A549 (cell line): Measurements from ENCODE around the gene SPAG6.

Experiments
- CBX2 ChIP-seq: fragments of 200-600 bp; sonication (generic); IDR thresholded peaks from 2 replicates; pipeline ENCODE4 v1.6.1; 2016; ENCODE audit warnings: low read depth, mild to moderate bottlenecking, borderline replicate concordance
- EP300 ChIP-seq, 2 experiments: fragments of >200 bp; sonication (Bioruptor Twin); formaldehyde crosslinking; IDR thresholded peaks; 2 replicates in 1 of 2; 3 replicates in 1 of 2; pipeline ENCODE4 v1.6.1; 2016 to 2017
- FOSL2 ChIP-seq, 2 experiments: fragments of 450-650 bp in 1 of 2; fragments of >200 bp in 1 of 2; sonication (Bioruptor Twin) in 1 of 2; formaldehyde crosslinking; IDR thresholded peaks; 2 replicates each; pipeline versions ENCODE4 v1.5.0 to v1.6.1; 2016 to 2020; ENCODE audit warnings: mild to moderate bottlenecking in 1 of 2, moderate library complexity in 1 of 2
- JUNB ChIP-seq: fragments of >200 bp; sonication (Bioruptor Twin); formaldehyde crosslinking; IDR thresholded peaks from 2 replicates; pipeline ENCODE4 v1.6.1; 2016
- KDM1A ChIP-seq: fragments of 200-600 bp; sonication (generic); IDR thresholded peaks from 2 replicates; pipeline ENCODE4 v1.6.1; 2016; ENCODE audit warnings: low read depth, mild to moderate bottlenecking
- NPAS2 ChIP-seq: fragments of 250-450 bp; sonication (Bioruptor Pico); IDR thresholded peaks from 2 replicates; pipeline ENCODE4 v1.8.0; 2022; ENCODE audit warnings: mild to moderate bottlenecking, moderate library complexity, borderline replicate concordance
- POLR2A ChIP-seq: IDR thresholded peaks from 2 replicates; pipeline ENCODE4 v1.6.1; 2012; ENCODE audit warnings: mild to moderate bottlenecking, low read length
- RAD21 ChIP-seq, 2 experiments: fragments of >200 bp in 1 of 2; sonication (Bioruptor Twin) in 1 of 2; formaldehyde crosslinking in 1 of 2; IDR thresholded peaks in 1 of 2; conservative IDR thresholded peaks in 1 of 2; 2 replicates in 1 of 2; 3 replicates in 1 of 2; pipeline ENCODE4 v1.6.1; 2012 to 2018; ENCODE audit warnings: inconsistent platforms in 1 of 2
- TFCP2L1 ChIP-seq: fragments of 250-450 bp; sonication (Bioruptor Pico); IDR thresholded peaks from 2 replicates; pipeline ENCODE4 v1.5.0; 2021; ENCODE audit warnings: mild to moderate bottlenecking
- TP53 ChIP-seq: fragments of 250-450 bp; sonication (Bioruptor Pico); IDR thresholded peaks from 2 replicates; pipeline ENCODE4 v1.5.0; 2021; ENCODE audit warnings: mild to moderate bottlenecking, moderate library complexity
- TF ChIP-seq, protein P1 (sequence below): fragments of >200 bp; sonication (Bioruptor Twin); formaldehyde crosslinking; IDR thresholded peaks from 3 replicates; pipeline ENCODE4 v1.5.1; 2016
- TF ChIP-seq, protein P2 (sequence below): fragments of 250-450 bp; sonication (Bioruptor Pico); IDR thresholded peaks from 2 replicates; pipeline ENCODE4 v1.5.0; 2020; ENCODE audit warnings: low read depth, mild to moderate bottlenecking, moderate library complexity

DNA sequence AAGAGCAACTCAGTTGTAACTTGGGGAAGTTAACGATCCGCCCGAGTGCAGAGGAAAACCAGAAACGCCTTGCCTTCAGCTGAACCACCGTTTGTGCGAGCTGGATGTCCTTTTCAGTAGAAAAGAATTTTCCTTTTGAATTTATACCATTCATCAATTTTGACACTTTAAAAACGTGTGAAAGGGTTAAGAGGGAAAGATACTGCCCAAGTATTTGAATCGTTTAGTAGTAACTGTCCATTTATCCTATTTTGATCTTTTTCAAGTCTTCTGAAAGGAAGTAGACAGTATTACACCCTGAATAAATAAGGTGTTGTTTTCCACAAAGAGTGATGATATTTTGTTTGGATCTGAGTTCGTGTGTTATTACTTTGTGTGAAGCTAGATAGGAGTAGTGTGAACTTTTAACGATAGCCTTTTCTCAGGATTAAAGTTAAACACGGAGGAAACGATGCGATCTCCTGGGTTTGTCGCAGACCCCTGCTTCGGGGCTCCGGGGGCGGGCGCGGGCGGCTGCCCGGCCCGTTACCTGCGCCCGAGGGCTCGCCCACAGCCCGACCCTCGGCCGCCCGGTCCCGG, 25.2 kb upstream of the SPAG6 start:
- TF ChIP-seq TP53 (CRISPR knock-in tag) = no peak
- TF ChIP-seq, protein P1, sequence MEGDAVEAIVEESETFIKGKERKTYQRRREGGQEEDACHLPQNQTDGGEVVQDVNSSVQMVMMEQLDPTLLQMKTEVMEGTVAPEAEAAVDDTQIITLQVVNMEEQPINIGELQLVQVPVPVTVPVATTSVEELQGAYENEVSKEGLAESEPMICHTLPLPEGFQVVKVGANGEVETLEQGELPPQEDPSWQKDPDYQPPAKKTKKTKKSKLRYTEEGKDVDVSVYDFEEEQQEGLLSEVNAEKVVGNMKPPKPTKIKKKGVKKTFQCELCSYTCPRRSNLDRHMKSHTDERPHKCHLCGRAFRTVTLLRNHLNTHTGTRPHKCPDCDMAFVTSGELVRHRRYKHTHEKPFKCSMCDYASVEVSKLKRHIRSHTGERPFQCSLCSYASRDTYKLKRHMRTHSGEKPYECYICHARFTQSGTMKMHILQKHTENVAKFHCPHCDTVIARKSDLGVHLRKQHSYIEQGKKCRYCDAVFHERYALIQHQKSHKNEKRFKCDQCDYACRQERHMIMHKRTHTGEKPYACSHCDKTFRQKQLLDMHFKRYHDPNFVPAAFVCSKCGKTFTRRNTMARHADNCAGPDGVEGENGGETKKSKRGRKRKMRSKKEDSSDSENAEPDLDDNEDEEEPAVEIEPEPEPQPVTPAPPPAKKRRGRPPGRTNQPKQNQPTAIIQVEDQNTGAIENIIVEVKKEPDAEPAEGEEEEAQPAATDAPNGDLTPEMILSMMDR = no peak
- TF ChIP-seq CBX2 = no peak
- no peak for TF ChIP-seq POLR2A
- no peak for TF ChIP-seq TFCP2L1 (CRISPR knock-in tag)
- TF ChIP-seq KDM1A = no peak
- no peak for TF ChIP-seq JUNB
- no peak for TF ChIP-seq FOSL2 (IDR thresholded peaks at IDR 0.05)
- no peak for TF ChIP-seq FOSL2 (CRISPR knock-in tag; IDR thresholded peaks at IDR 0.05)
- TF ChIP-seq, protein P2, sequence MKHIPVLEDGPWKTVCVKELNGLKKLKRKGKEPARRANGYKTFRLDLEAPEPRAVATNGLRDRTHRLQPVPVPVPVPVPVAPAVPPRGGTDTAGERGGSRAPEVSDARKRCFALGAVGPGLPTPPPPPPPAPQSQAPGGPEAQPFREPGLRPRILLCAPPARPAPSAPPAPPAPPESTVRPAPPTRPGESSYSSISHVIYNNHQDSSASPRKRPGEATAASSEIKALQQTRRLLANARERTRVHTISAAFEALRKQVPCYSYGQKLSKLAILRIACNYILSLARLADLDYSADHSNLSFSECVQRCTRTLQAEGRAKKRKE (CRISPR knock-in tag) = no peak
- TF ChIP-seq EP300 (IDR thresholded peaks at IDR 0.05) = no peak
- no peak for TF ChIP-seq RAD21 (conservative IDR thresholded peaks at IDR 0.05 in 1 of 2, IDR thresholded peaks at IDR 0.05 in 1 of 2)
- no peak for TF ChIP-seq NPAS2 (CRISPR knock-in tag)
